ENCODE results near the gene SENP1.

SENP1 gene

GRCh38 chr12:48044396-48044795 is 61.5 kb downstream of the SENP1 start:
- DNase-seq (ENCODE audit: extremely low read depth, low read depth) = no peak
- TF ChIP-seq, protein P1, sequence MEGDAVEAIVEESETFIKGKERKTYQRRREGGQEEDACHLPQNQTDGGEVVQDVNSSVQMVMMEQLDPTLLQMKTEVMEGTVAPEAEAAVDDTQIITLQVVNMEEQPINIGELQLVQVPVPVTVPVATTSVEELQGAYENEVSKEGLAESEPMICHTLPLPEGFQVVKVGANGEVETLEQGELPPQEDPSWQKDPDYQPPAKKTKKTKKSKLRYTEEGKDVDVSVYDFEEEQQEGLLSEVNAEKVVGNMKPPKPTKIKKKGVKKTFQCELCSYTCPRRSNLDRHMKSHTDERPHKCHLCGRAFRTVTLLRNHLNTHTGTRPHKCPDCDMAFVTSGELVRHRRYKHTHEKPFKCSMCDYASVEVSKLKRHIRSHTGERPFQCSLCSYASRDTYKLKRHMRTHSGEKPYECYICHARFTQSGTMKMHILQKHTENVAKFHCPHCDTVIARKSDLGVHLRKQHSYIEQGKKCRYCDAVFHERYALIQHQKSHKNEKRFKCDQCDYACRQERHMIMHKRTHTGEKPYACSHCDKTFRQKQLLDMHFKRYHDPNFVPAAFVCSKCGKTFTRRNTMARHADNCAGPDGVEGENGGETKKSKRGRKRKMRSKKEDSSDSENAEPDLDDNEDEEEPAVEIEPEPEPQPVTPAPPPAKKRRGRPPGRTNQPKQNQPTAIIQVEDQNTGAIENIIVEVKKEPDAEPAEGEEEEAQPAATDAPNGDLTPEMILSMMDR (IDR thresholded peaks at IDR 0.05; ENCODE audit: low read depth, low read length) = no peak

DNA sequence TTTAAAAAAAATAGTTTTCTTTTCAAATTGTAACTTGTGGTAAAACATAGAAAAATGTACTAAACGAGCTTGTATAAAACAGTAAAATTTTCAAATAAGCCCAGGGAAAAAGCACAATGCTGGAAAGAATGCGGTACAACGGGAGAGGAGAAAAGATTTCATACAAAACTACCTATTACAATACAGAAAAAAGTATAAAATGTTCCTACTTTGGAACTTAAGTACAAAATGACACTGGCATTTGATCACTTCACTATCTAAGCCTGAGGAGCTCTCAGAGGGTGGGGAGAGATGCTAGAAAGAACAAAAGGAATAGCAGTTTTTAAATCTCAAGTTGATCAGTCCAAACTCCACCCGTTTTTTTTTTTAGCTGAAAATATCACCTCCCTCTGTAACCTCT is 62.1 kb downstream of the SENP1 start:
- DNase-seq (ENCODE audit: extremely low read depth, low read depth) = no peak
- TF ChIP-seq, protein P1 (IDR thresholded peaks at IDR 0.05; ENCODE audit: low read depth, low read length) = no peak

DNA sequence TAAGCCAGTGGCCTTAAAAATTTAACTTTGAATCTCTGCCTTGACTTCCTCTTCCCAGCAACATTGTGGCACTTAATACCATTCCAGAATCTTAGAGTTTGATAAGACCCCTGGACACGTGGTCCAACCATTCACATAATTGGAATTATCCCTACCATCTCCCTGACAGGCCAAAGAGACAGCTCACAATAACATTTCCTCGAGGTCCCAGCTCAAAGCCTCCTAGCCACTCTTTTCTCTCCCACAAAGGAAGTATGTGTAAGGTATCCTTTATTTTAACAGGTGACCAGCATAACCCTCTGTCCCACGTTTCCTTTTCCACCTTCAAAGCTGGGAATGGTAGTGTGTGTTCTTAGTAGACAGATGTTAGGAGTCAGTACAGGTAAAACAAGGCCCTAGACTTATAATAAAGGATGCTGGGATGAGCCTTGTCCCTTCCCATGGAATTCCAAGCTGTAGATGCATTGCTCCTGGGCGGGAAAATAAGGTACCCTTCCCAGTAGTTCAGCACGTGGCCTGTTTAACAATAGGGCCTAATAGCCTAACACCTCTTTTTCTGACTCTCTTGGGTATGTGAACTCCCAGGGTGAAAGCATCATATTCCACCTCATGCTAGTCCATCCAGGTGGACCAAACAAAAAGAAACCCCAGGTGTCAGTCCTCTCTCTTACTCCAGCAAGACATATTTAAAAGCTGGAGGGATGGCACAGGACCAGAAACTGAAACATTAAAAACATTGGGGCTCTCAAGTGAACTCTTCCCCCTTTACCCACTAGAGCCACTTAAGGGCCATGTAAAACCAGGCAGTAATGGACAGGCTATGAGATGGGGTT is 64.1 kb downstream of the SENP1 start:
- TF ChIP-seq, protein P1 (IDR thresholded peaks at IDR 0.05; ENCODE audit: low read depth, low read length) = no peak
- no peak for DNase-seq (ENCODE audit: extremely low read depth, low read depth)

GRCh38 chr12:48040354-48040753 is 65.5 kb downstream of the SENP1 start:
- no peak for DNase-seq (ENCODE audit: extremely low read depth, low read depth)
- TF ChIP-seq, protein P1 (IDR thresholded peaks at IDR 0.05; ENCODE audit: low read depth, low read length) = no peak

DNA sequence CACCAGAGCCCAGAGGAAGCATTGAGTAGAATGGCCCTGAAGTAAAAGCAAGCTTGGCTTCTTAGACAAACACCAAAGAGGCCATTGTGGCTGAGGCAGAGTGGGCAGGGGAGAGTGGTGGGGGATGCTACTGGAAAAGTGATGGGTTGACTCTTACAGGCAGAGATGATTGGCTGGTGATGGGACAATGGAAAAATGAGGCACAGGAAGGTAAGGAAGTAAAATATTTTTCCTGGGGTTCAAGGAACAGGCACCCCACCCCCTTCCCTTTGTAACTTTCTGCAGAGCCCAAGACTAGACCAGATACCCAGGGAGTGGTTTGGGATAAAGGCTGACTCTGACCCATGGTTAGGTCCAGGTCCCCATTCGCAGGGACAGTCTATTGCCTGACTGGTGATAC is 66.7 kb downstream of the SENP1 start:
- no peak for DNase-seq (ENCODE audit: extremely low read depth, low read depth)
- TF ChIP-seq, protein P1 (IDR thresholded peaks at IDR 0.05; ENCODE audit: low read depth, low read length) = no peak

DNA sequence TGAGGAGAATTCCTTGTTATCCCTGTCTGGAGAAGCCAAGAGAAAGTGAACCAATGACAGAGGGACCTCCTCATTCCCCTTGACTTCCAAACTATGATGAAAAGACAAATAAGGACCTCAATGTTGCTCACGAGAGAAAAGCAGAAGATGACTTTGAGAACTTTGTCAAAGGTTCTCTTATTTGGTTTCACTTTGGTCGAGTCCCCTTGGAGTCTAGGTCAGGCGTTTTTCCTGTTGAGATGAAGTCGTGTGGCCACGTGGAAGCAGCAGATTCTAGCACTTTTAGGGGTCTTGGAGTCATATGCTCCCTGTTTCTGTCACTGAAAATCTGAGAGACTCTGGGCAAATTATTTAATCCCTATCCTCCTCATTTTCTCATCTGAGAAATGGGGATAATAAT is 67.8 kb downstream of the SENP1 start:
- TF ChIP-seq, protein P1 (IDR thresholded peaks at IDR 0.05; ENCODE audit: low read depth, low read length) = no peak
- DNase-seq (ENCODE audit: extremely low read depth, low read depth) = no peak

DNA sequence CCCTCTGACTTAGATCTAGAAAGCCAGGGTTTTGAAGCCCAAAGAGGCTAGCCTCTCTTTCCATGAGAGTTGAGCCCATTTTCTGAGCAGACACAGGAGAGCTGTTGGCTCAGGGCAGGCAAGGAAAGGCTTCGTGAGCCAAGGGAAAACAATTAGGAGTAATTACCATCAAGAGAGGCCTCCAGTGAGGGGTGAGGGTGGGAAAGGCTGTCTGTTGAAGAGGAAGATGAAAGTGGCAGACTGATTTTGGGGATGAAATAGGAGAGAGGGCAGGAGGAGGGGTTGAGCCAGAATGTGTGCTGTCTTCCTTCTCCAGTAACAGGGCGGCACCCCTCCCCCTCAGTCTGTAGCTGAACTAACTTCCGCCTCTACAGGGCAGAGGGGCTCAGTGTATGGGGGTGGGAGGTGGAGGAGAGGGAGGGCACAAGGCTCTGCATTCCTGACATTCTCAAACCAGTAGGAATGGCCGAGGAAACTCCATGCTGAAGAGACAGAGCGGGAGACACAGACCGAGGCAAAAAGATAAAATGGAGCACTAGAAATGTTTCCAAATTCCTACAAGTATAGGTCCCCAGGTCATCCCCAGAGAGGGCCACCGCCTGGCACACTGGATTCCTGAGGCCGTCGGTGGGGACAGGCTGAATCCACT is 68.5 kb downstream of the SENP1 start:
- TF ChIP-seq, protein P1 (IDR thresholded peaks at IDR 0.05; ENCODE audit: low read depth, low read length) = no peak
- DNase-seq (ENCODE audit: extremely low read depth, low read depth) = no peak
